ENCODE measurements around the gene CCDC3. TPM values are rescaled to one million over a fixed set of nuclear protein-coding genes. Genes with fewer than 3 reads are reported as not detected.
A peak's percentile ranks its signal among the peaks of the same experiment; 100 is the strongest.

CCDC3 gene
- total RNA-seq, 1 donor from 2014 or later, result 86.0 TPM

DNA sequence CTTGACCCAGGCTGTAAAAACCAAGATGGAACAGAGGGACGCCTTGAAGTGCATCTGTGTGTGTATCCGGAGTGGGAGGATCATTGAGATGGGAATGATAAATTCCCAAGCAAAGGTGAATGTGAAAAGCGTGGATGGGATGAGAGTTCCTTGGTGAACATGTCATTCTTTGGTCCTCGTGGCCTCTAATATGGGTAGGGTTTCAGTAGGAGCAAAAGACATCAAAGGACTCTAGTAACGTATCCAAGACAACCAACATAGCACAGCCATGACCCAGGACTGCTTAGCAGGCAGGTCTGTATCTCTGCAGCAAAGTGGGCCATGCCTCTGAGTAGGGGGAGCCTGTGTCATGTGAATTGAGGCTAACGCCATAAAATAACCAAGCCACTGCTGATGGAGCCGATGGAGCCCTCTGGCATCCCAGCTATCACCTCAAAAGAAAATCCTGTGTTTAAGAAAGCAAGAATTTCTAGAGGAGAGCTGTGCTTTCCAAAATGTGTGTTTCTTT is 98.6 kb downstream of the CCDC3 start:
- Histone ChIP-seq H3K27ac (peak overlapping the region; percentile 90 to 91), H3K27me3 (no peaks in the 10 kb centered on the region), H3K36me3 (peaks cover 4 to 9% of the 10 kb centered on the region in 2 donors), H3K4me3 (no peak overlapping the region), H3K9me3 (no peaks in the 10 kb centered on the region), H3K4me1 (peaks cover 4 to 26% of the 10 kb centered on the region in 2 donors)
- no peak for DNase-seq (ENCODE audit: low spot score in 2 of 2)
- intact Hi-C loops (cut with DNase I), result loop anchor here (2.0 to 10.0 kb wide), 4 partner anchors 121 to 678 kb away; no protein-coding TSS in a partner anchor
- TF ChIP-seq CTCF (IDR thresholded peaks at IDR 0.05), result no peak

- intact Hi-C loops (cut with DNase I), result loop anchor here (2.0 to 10.0 kb wide), 4 partner anchors 120 to 677 kb away; no protein-coding TSS in a partner anchor
- DNase-seq (ENCODE audit: low spot score in 2 of 2), result no peak
These were observed 99.4 kb downstream of the CCDC3 start for GRCh38 chr10:12902135-12902572.

DNA sequence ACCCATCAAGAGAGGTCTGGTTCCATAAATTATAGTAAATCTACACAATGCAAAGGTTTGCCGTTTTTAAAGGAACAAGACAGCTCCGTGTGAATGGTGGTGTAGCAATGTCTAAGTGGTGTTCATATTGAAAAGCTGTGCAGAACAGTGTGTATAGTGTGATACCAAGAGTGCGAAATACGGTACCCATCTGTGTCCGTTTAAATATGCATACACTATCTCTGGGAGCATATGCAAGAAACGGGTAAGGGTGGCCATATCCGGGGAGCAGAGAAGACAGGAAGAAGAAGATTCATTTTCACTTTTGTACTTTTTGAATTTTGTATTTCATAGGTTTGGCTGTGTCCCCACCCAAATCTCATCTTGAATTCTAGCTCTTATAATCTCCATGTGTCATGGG is 102.0 kb downstream of the CCDC3 start:
- DNase-seq (ENCODE audit: low spot score in 2 of 2), result no peak
- Histone ChIP-seq H3K9me3 (no peaks in the 10 kb centered on the region), H3K36me3 (peaks cover 10 to 24% of the 10 kb centered on the region in 2 donors), H3K27ac (no peak overlapping the region), H3K4me3 (no peak overlapping the region), H3K4me1 (peaks cover 0 to 11% of the 10 kb centered on the region in 2 donors), H3K27me3 (no peaks in the 10 kb centered on the region)
- intact Hi-C loops (cut with DNase I), result no loop called here
- TF ChIP-seq CTCF (IDR thresholded peaks at IDR 0.05), result no peak

More at GRCh38 chr10:12902135-12902572, 99.4 kb downstream of the CCDC3 start:
- Histone ChIP-seq H3K9me3 (no peaks in the 10 kb centered on the region), H3K27me3 (no peaks in the 10 kb centered on the region), H3K4me1 (peaks cover 4 to 26% of the 10 kb centered on the region in 2 donors), H3K27ac (peak overlapping the region; percentile 90 to 91), H3K36me3 (peaks cover 6 to 16% of the 10 kb centered on the region in 2 donors), H3K4me3 (no peak overlapping the region)
- peak; percentile 4 to 68 (median 56) for TF ChIP-seq CTCF (IDR thresholded peaks at IDR 0.05)

GRCh38 chr10:12898271-12898670 is 103.2 kb downstream of the CCDC3 start:
- no peaks in the 10 kb centered on the region for H3K27me3 ChIP-seq
- no peak overlapping the region for H3K4me3 ChIP-seq
- no peak for DNase-seq (ENCODE audit: low spot score in 2 of 2)
- no peak overlapping the region for H3K27ac ChIP-seq
- H3K4me1 ChIP-seq, result peaks cover 0 to 7% of the 10 kb centered on the region in 2 donors
- intact Hi-C loops (cut with DNase I), result no loop called here
- H3K36me3 ChIP-seq, result peaks cover 10 to 24% of the 10 kb centered on the region in 2 donors
- TF ChIP-seq CTCF (IDR thresholded peaks at IDR 0.05), result no peak
- H3K9me3 ChIP-seq, result peaks cover 3 to 9% of the 10 kb centered on the region in 2 donors

- Histone ChIP-seq H3K4me3 (no peak overlapping the region), H3K27ac (no peak overlapping the region), H3K4me1 (no peaks in the 10 kb centered on the region), H3K27me3 (no peaks in the 10 kb centered on the region), H3K36me3 (peaks cover 10 to 24% of the 10 kb centered on the region in 2 donors), H3K9me3 (peaks cover 6 to 16% of the 10 kb centered on the region in 2 donors)
- no peak for DNase-seq (ENCODE audit: low spot score in 2 of 2)
- intact Hi-C loops (cut with DNase I), result no loop called here
- TF ChIP-seq CTCF (IDR thresholded peaks at IDR 0.05), result no peak
These were observed 104.2 kb downstream of the CCDC3 start for GRCh38 chr10:12897278-12897677.
